ENCODE measurements around the gene CERS6.

CERS6 gene

DNA sequence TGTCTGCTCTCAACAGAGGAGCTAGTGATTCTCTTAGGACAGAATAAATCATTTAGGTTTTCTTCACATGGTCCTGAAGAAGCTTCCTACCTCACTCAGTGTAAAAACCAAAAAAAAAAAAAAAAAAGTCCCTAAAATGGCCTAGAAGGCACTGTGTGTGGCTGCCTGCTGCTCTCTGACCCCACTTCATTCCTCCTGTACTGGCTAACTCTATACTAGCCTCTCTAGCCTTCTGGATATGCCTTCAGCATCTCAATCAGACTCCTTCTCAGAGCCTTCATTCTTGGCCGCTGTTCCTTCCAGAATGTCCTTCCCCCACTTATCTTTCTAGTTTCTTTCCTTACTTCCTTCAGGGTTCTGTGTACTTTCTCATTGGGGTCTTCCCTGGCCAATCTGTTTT, 82.1 kb downstream of the CERS6 start:
- no peak for DNase-seq

GRCh38 chr2:168538534-168538933, 82.5 kb downstream of the CERS6 start:
- DNase-seq = no peak

- DNase-seq = no peak
Measured at GRCh38 chr2:168539945-168540344, 83.9 kb downstream of the CERS6 start.

DNA sequence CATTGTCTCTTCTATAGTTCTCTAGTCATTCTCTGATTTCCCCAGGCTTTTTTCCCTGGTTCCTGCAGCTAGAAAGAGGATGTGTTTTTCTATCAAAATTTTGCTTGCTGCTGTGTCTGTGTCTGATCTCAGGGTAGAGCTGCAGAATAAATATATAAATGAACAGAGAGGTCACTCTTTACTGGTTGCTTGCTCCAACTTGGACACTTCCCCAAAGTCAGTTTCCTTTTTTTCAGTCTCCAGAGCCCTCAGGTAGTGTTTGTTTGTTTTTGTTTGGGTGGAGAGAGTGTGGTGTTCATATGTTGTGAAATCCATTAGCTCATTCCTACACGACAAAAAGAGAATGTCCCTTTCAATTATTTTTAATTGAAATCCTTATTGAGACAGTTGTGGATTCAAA, 85.8 kb downstream of the CERS6 start:
- DNase-seq = no peak

- no peak for DNase-seq
Measured at GRCh38 chr2:168543037-168543436, 87.0 kb downstream of the CERS6 start.

DNA sequence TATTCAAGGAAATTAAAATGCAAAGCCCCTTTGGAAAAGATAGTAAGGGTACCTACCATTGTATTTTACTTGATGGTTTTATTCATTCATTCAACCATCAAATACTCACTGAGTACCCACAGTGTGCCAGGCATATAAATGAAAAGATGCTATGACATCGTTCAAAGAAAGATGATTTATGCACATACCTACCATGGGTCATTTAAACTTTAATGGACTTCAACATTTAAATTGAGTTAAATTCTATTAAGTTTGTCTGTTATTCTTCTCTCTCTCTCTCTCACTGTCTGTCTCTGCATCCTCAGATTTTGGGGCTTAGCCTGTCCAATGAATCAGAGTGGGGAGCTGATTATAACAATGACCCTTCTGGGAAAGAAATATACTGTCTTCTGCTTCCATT, 87.9 kb downstream of the CERS6 start:
- DNase-seq = no peak

DNA sequence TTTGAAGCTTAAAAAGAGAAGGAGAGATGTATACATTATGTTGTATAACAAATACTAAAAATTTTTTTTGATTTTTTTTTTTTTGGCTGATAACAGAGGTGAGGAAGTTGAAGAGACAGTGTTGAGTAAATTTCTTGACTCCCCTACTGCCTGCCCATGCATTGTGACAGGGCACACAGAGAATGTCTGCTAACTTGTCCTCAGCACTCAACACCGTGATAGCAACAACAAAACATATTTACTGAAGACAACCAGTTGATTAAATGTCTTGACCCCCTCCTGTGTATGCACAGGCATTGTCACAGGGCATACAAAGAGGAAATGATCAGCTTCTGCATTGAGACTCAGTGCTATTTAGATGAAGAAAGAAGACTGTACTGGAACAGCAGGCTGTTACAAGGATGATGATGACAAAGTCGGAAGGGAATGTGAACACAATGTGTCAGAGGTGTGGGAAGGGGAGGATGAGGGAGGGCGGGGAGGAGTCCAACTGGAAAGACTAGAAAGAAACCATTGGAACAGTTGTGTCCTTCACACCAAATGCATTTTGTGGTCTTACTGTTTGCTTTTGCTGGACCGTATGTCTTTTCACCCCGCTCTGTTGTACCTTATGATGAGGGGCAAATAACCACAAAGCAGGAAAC, 89.5 kb downstream of the CERS6 start:
- DNase-seq = no peak

DNA sequence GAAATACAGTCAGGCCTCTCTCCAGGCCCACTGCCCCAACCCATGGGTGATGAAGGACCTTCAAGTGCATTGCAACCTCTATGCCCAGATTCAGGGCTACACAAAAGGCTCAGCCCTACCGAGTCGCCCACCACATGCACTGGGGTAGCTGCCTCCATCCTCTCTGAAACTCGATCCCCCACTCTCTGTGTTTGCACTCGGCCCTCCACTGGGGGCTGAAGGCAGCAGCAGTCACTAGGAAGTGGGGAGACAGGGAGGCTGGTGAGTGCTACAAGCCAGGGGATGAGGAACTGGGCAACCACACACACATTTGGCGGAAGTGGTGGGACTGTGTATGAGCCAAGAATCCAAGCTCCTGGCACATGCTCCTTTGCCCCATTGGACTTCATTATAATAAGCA, 94.6 kb downstream of the CERS6 start:
- no peak for DNase-seq

GRCh38 chr2:168552450-168552856, 96.4 kb downstream of the CERS6 start:
- DNase-seq = no peak

DNA sequence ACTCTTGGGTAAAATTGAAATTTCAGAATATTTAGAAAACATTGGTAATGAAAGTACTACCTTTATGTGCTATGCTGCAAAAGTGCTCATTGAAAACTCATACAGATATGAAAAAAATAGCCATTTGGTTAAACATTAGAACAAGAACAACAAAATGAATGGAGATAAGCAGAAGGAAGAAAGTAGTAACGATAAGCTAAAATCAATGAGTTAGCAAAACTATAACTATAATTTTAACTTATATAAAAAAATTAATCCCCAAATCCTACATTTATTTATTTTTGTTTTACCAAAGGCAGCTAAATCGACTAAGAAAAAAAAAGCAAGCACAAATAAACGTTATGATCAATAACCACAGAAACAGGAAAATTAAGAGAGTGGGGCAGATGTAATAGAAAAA, 99.2 kb downstream of the CERS6 start:
- DNase-seq = no peak

DNA sequence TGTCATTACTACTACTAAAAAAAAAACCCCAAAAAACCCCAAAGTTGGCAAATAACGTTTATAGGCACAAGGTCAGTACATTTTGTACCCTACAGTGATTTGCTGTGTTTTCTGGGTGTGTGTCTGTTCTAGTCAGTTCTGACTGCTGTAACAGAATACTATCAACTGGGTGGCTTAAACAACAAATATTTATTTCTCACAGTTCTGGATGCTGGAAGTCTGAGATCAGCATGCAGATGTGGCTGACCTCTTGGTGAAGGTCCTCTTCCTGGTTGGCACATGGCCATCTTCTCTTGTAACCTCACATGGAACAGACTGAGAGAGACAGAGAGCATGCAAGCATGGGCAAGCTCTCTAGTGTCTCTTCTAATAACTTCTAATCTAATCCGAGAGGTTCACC, 103.1 kb downstream of the CERS6 start:
- no peak for DNase-seq

DNA sequence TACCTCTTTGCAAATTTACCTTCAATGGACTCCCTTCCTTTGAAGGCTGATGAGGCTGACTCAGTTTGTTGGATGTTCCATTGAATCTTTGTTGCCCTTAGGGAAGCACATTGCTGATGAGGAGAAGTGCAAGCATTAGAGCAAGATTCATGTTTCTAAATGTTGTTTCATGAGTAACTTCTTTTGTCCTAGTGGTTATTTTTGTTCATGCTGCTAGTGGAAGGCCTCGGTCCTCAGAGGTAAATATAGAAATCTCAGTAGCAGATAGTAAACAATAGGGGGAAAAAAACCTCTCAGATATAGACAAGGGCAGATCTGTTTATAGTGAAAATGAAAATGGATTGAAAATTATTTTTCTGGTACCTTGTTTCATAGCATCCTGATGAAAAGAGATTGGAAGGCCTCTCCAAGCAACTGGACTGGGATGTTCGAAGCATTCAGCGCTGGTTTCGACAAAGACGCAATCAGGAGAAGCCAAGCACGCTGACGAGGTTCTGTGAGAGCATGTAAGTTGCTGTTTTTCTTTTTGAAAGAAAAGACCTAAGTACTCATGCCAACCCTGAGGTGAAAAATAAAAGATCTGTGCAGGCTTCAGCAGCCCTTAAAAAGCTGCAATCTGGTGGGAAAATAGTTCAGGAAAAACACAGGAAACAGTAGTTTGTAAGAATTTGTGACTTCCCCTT, 104.9 kb downstream of the CERS6 start:
- no peak for DNase-seq

DNA sequence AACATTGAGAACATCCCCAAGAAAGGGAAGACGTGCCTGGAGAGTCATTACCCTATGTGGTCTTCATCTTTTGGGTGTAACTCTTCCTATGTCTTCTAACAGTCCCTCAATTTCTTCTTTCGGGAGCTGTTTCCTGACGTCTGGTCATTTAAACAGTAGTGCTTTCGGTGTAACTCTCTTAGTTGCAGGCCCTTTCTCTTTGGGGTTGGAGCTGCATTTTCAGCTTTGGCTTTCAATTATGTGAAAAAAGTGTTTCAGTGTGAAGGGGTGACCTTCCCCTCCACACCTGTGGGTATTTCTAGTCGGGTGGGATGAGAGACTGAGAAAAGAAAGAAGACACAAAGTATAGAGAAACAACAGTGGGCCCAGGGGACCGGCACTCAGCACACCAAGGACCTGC, 105.9 kb downstream of the CERS6 start:
- no peak for DNase-seq

DNA sequence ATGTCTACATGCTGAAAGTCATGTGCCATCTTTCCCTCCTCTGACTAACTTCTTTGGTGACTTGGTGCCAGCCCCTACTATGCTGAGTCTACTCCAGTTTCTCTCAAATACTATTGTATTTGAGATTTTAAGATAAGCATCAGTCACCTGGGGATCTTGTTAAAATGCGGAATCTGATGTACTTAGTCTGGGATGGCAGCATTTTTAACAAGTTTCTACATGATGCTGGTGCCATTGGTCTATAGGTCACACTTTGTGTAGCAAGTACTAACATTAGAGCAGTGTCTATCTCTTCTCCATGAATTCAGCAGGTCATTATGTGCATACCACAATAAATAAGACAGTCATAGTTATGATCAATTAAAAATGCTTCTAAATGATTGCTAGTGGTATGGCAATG, 106.9 kb downstream of the CERS6 start:
- DNase-seq = no peak

GRCh38 chr2:168564641-168565040, 108.6 kb downstream of the CERS6 start:
- DNase-seq = no peak

DNA sequence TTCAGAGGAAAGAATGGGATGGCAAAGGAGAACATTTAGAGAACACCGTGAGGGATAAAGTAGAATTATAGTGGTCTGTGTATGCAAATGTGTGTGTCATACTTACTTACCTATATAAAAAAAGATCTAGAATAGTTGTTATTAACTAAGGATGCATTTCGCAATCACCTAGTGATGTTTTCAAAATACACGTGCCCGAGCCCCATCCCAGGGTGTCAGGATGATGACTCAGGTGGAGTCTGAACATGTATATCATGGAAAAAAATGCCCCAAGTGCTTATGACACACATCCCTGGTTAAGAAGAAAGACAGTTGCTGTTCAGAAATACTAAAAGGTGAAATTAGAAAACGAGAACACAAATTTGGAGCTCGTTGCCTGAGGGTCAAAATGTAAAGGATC, 109.0 kb downstream of the CERS6 start:
- no peak for DNase-seq

DNA sequence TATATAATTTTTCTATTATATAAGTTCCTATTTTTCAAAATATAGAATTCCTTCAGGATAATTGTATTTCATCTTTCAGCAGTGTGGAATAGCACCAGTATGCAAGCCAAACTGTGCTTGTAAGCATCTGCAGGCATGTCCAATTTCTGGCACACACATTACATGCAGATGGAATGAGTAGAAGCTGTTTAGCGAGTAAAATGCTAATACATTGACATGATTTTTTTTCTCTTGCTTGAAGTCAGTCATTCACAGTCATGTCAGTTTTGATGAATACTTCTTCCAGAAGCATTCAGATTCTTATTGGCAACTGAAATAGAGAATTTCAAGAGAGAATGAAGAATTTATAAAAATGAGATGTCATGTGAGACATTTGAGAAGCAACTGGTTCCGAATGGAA, 109.4 kb downstream of the CERS6 start:
- DNase-seq = no peak

GRCh38 chr2:168566974-168567665, 111.0 kb downstream of the CERS6 start:
- DNase-seq = no peak

DNA sequence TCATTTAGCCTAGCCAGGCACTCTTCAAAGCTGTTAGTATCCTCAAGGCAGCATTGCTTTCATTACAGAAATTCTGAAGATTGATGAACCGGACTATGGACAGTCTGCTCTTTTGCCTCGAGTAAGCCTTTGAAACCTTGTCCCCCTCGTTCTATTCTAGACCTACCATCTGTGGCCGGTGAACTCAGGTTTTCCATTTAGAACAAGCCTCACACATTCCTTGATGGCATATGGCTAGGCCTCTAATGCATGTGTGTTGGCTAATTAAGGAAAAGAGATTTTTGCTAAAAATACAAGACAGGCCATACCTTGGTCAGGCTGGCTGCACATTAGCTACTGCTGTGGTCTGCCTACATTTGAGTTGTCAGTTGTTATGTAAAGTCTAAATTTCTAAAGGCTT, 111.8 kb downstream of the CERS6 start:
- no peak for DNase-seq

DNA sequence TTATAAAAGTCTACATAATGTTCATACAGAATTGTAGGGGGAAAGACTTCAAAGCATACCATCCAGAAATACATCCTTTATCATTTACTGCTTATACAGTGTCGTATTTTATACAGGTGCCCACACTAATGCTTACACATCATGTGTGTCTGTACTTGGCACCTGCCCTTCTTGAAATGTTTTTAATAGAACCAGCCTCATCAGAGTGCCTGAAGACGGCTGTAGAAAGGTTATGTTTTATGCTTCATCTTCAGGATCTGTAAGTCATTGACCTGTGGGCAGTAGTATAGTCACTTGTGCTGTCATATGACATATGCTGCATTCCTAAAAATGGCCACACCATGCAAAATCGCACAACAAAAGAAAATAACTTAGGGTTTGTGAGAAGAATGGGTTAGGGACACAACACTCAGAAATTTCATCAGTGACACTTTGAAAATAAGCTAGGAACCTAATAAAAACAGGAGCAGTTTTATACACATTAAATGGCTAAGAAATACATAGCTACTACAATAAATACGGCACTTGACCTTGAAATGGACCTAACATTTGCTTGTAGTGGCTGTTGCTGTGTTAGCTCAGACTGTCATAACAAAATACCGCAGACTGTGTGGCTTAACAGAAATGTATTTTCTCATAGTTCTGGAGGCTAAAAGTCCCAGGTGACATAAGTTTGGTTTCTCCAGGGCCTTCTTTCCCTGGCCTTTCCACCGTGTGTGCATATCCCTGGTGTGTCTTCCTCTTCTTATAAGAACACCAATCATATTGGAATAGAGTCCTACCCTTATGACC, 112.6 kb downstream of the CERS6 start:
- no peak for DNase-seq

GRCh38 chr2:168571061-168571460, 115.0 kb downstream of the CERS6 start:
- DNase-seq = no peak

DNA sequence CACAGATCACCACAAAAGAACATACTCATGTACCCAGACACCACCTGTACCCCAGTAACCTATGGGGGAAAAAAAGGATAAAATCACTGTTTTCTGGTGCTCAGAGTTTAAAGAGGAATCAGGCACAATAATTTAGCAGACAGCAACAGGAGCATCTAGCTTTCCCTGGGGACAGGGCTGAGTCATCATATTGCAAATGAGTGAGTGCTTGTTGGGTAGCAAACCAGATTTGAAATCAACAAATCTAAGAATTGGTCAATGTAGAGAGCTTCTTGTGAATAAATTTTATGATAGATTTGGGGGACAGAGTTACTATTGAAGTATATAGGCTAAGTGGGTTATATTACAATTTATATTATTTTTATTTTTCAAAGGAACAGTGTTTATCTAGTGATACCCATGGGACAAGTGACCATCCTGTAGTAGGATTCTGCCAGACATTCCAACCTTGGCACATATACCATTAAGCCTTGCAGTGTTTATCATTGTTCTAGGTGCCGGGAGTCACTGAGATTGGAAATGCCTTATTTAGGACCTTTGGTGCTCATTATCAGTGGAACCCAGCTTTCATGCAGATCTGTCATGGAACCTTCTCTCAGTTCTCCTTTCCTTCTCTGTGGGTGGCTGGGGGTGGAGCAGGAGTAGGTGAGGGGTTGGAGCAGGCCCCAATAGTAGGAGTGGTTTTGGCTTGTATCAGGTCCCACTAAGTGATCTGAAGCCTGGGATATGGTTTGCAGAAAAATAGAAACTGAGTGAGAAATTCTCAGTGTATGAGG, 117.2 kb downstream of the CERS6 start:
- no peak for DNase-seq
